Activated CD4-positive, alpha-beta T cell treated with anti-CD3 and anti-CD28 coated beads, Interleukin-2, amount 50 U/mL, for 24 hours (primary cell): ENCODE results near the gene CDH4.

Source experiments
- DNase-seq, 2 donors: peaks; one replicate each; pipeline ENCODE4 v3.0.0-alpha.2; 2020; ENCODE audit warnings: low read depth in 1 of 2, low spot score in 1 of 2

CDH4 gene

GRCh38 chr20:61662226-61662967 lies 410.3 kb downstream of the CDH4 start:
- DNase-seq: no peak

GRCh38 chr20:61662968-61663331 lies 410.9 kb downstream of the CDH4 start:
- DNase-seq: no peak

GRCh38 chr20:61663521-61664425 lies 411.7 kb downstream of the CDH4 start:
- DNase-seq: no peak

- DNase-seq: no peak
These were observed 412.7 kb downstream of the CDH4 start for GRCh38 chr20:61664556-61665320.

DNA sequence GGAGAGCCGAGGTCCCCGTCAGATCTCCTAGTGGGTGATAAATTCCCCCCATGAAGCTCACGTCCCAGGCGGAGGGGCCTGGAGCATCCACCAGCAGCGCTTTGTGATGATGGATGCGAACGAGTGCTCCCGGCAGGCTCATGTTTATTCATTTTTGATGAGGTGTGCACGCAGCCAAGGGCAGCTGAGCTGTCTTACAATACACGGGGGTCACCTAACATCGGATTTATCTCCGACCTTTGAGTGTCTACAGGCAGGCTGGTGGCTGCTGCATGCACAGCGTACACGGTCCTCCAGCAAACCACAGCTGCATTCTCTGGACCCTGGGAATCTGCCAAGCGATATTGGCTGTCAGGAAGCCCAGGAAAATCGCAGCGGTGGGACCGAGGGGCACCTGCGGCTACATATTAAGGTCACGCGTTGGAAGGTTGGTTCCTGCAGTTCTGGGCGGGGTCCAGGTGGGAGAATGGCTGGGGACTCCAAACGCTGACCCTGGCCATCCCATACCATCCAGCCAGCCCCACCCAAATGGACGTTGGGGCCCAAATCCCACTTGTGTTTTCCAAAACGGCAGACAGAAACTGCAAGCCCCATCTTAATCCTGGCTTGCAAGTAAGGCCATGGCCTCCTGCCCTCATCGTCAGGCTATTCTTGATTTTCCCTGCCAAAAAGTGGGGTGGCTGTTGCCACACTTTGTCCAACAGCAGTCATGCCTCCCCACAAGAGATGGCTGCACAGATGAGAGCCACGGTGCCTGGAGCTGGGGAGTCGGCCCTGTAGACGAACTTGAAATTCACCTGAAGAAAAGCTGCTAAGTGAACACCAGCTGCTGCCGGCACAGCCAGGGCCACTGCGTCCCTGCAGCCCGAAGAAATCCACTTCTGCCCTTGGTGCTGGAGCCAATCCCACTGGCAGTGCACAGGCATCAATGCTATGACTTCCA lies 413.7 kb downstream of the CDH4 start:
- no peak for DNase-seq

DNA sequence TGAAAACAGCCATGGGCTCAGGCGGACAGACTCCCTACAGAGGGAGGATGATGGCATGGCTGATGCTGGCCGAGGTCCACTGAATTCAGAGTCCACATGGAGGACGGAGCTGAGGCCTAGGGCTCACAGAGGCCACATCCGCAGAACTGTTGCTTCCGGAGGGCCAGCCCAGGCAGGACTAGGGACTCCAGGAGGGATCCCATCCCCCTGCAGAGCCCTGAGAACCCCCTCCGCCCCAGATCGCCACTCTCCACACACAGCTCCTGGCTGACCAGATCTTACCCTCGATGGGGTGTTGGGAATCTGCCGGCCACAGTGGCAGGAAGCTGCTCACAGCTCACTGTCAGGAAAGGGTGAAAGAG lies 414.4 kb downstream of the CDH4 start:
- no peak for DNase-seq

DNA sequence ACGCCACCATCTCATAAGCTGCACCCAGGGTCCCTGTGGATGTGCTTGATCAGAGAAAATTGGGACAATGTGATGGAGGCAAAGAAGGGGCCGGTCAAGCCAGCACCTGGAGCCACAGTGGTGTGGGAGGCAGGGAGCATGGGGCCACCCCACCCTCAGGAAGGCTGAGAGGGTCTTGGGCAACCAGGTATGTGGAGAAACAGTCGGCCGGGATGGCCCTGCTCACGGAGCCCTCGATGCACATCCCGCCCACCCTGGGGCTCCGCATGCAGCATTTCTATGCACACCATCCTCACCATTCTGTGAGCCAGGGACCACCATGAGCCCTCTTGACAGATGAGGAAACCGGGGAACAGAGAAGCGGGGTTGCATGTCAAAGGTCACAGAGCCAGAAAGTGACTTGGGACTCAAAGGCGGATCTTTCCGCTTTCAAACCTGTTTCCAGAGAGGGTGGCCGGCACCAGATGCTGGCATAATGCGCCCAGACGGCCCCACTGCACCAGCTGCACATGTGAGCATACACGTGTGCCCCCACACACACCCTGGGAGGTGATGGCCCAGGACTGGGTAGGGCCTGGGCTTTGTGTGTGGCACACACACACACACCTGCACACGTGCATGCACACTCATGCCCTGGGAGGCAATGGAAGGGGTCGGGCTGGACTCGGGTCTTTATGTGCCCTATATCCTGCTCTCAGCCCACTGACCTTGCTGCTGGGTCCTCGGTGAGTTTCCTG lies 415.2 kb downstream of the CDH4 start:
- no peak for DNase-seq

DNA sequence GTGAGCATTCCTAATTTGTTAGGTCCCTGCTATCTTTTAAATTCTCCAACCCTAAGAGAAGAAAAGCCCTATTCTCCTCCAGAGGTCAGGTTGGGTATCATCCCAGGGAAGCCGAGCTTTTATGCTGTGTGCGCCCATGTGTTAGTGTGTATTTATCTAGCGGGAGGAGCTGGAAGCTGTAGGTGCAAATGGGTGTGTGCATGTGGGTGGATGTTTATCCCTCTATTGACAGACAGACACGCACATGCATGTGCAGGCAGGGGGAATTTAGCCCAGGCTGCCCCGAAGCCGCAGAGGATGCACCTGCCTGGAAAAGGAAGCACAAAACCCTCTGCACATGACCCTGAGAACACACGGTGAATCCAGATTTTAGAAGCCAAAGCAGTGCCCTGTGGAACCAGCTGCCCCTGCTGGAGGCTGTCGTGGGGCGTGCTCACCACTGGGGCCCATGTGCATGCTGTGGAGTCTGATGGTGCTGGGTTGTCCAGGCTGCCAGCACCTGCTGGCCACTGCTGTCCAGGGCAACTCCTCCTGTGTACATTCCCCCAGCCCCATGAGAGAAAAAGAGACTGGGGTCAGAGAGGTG lies 416.1 kb downstream of the CDH4 start:
- DNase-seq: no peak

GRCh38 chr20:61668771-61669503 lies 416.9 kb downstream of the CDH4 start:
- no peak for DNase-seq

DNA sequence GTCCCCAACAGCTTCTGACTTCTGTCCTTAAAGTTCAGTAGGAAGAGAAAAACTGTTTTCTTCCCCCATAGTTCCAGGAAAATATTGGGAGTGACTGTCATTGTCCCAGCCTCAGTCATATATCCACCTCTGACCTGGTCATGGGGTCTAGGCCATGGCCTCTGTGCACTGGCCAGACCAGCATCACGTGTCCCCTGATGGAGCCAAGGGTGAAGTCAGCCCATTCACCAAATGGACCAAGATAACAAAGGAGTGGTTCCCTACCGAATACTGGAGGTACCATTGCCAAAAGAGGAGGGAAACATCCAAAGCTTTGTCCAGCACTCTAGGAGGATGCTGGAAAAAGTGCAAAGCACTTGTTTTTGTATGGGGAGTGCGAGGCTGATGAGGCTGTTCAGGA lies 418.2 kb downstream of the CDH4 start:
- no peak for DNase-seq

- DNase-seq: no peak
These were observed 419.5 kb downstream of the CDH4 start for GRCh38 chr20:61671559-61671958.

GRCh38 chr20:61673152-61673847 lies 421.2 kb downstream of the CDH4 start:
- DNase-seq: no peak

DNA sequence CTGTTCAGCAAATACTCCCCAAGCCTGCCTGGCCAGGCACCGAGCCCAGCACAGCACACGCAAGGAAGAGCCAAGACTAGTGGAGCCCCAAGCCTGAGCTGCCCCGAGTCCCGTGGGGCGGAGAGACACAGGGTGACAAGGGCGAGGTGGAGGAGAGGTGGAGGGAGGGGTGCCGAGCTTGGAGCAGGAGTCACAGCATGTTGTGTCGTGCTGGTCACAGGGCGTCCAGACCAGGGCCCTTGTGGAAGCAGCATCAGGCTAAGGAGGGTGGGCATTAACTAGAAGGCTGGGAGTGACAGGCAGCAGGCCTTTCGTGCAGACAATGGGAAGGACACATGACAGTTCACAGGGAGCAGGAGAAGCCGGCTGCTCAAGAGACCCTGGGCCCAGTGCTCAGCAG lies 422.1 kb downstream of the CDH4 start:
- DNase-seq: no peak

DNA sequence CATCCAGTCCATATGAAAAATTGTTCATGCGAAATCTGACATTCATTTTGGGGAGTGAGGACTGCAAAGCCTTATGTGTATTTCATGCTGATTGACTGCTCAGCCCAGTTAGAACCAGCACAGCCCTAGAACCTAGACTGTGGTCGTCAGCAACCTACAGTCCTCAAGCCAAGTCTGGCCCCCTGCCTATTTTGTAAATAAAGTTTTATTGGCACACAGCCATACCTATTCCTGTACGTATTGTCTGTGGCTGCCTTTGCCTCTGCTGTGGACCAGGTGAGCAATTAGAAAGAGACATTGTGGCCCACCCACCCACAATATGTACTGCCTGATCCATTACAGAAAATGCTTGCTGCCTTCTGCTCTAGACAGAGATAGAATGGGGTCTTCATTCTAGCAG lies 422.6 kb downstream of the CDH4 start:
- DNase-seq: no peak

- DNase-seq: no peak
These were observed 425.9 kb downstream of the CDH4 start for GRCh38 chr20:61677928-61678327.

- DNase-seq: no peak
These were observed 426.4 kb downstream of the CDH4 start for GRCh38 chr20:61678437-61678836.

DNA sequence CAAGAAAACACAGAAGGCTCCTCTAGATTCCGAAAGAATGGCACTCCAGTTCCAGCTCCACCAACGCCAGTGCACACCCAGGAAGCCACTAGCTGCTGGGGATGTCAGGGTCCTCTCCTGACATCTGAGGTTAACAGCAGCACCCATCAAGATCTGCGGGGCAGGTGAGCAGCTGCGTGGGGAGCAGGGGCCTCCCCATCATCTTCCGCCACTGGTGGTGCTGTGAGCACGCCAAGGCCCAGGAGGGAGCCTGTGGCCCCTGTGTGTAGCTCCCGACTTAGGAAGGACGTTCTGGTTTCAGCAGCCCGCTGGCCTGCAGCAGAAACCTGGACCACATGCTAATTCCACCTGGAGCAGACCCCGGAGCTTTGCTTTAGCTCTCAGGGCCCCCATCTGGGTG lies 427.4 kb downstream of the CDH4 start:
- no peak for DNase-seq

GRCh38 chr20:61680096-61680495 lies 428.0 kb downstream of the CDH4 start:
- no peak for DNase-seq
